ENCODE measurements around the gene HYDIN.
"Not testable (repeated sequence)": the region's sequence is repeated elsewhere in the genome, so short reads cannot be mapped to it uniquely, and the experiment has no call there.

DNA sequence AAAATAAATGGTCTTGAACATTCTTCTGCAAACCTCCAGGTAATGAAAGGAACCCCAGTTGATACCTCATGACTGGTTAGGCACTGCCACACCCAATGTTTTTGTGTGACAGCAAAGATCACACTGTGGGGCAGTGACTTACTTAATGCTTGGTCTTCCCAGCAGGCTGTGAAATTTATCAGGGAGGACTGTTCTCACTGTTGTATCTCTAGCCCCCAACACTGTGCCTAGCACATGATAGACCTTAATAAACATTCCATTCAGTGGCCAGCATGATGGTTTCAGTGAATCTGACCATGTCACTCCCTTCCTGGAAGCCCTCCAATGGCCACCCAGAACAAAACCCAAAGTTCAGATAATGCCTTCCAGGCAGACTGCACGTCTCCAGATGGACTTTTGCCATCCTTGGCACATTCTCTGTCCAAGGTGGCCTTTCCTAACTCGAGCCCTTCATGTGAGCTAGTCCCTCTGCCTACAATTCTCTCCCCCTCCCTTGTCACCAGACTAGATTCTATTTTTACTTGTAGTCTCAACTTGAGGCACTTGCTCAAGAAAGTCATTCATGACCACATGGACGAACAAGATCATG lies 206.6 kb downstream of the HYDIN start:
- TF ChIP-seq POLR2A (IDR thresholded peaks at IDR 0.05), result not testable (repeated sequence)
- TF ChIP-seq, protein P1, sequence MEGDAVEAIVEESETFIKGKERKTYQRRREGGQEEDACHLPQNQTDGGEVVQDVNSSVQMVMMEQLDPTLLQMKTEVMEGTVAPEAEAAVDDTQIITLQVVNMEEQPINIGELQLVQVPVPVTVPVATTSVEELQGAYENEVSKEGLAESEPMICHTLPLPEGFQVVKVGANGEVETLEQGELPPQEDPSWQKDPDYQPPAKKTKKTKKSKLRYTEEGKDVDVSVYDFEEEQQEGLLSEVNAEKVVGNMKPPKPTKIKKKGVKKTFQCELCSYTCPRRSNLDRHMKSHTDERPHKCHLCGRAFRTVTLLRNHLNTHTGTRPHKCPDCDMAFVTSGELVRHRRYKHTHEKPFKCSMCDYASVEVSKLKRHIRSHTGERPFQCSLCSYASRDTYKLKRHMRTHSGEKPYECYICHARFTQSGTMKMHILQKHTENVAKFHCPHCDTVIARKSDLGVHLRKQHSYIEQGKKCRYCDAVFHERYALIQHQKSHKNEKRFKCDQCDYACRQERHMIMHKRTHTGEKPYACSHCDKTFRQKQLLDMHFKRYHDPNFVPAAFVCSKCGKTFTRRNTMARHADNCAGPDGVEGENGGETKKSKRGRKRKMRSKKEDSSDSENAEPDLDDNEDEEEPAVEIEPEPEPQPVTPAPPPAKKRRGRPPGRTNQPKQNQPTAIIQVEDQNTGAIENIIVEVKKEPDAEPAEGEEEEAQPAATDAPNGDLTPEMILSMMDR (IDR thresholded peaks at IDR 0.05), result not testable (repeated sequence)
